ENCODE data around the gene ETV7. TPM values are rescaled to one million over a fixed set of nuclear protein-coding genes. Genes with fewer than 3 reads are reported as not detected.

ETV7 gene
- total and polyA plus RNA-seq, 2 donors (not counting 1 experiment from before 2014, with no cell fraction given): 0.96 to 2.0 TPM

DNA sequence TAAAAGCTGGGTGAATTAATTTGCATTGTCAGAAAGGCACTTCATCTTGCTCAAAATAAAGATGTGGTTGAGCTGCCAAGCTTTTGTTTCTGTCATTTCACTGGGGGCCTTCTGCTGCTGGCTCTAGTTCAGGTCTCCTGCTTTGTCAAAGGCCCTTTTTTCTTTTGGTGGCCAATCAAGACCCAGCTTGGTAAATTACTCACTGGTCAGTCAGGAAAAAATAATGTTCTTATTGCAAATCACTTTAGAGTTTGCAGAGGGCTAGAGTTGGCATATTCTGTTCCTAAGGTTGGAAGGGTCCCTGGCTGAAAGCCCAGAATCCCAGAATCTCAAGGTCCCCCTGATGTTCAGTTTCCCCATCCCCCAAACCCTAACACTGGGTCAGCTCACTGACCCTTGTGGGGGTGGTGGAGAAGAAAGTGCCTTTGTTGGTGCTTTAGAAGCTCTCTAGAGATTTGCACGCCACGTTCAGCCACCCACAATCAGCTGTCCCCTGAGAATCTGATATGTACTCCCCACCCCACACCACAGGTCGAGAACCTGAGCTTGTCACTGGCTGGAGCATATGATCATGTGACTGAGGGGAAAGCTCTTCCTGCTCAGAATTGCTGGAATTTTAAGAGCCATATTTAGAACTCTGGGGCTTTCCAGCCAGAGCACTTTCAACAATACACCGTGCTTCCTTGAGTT, 29.1 kb downstream of the ETV7 start:
- H2AFZ ChIP-seq (ENCODE audit: insufficient read depth, low read depth, low read length, poor library complexity, severe bottlenecking): peak overlapping the region; percentile 34
- H3K27ac ChIP-seq (ENCODE audit: low read length in 2 of 2): no peak overlapping the region

More for the DNA sequence above, 29.1 kb downstream of the ETV7 start:
- CTCF ChIA-PET: interaction anchor here (0.7 to 15.7 kb wide), 9 partner anchors 9 to 331 kb away, joined by 3 to 149 read pairs (median 8); partner anchors contain the start of gene MAPK14
- H3K27ac Mint-ChIP-seq: no peak overlapping the region
- peaks cover 16 to 22% of the 10 kb centered on the region in 2 donors for H3K4me1 ChIP-seq (ENCODE audit: control insufficient read depth in 2 of 2, insufficient read depth in 2 of 2, low read length in 2 of 2)
- no peaks in the 10 kb centered on the region for H3K27me3 ChIP-seq (replicated peaks in 1 of 4; ENCODE audit: control extremely low read depth in 1 of 4, control insufficient read depth in 3 of 4, insufficient read depth in 4 of 4, low read length in 3 of 4)
- peak overlapping the region; percentile 20 for H3K4me2 ChIP-seq (replicated peaks; ENCODE audit: low read depth, low read length, poor library complexity, severe bottlenecking)
- no peak overlapping the region for H3K4me3 Mint-ChIP-seq
- no peaks in the 10 kb centered on the region for H3K9me3 Mint-ChIP-seq (ENCODE audit: insufficient read depth)
- H3K79me2 ChIP-seq (ENCODE audit: control insufficient read depth, insufficient read depth, low read length): no peaks in the 10 kb centered on the region
- ATAC-seq (ENCODE audit: low read depth): peak; percentile 31
- POLR2A ChIA-PET: no interaction called here
- H3K4me1 Mint-ChIP-seq: peaks cover 22% of the 10 kb centered on the region
- no peaks in the 10 kb centered on the region for H3K36me3 ChIP-seq (replicated peaks in 1 of 2; ENCODE audit: control extremely low read depth in 1 of 2, control insufficient read depth in 1 of 2, extremely low read depth in 1 of 2, insufficient read depth in 2 of 2, low read length in 1 of 2)
- WGBS (ENCODE audit: insufficient coverage): 60% methylated on average over 1 of the region's 4 CpGs
- TF ChIP-seq EZH2 (IDR thresholded peaks at IDR 0.05; ENCODE audit: borderline replicate concordance, insufficient read depth, low read depth, low read length, poor library complexity, severe bottlenecking) (no peak), CTCF (IDR thresholded peaks at IDR 0.05) (no peak)
- no peak for DNase-seq
- intact Hi-C loops (cut with micrococcal nuclease): no loop called here
- H3K9me3 ChIP-seq (ENCODE audit: control extremely low read depth in 1 of 3, control insufficient read depth in 2 of 3, insufficient read depth in 1 of 3, low read length in 2 of 3): no peaks in the 10 kb centered on the region
- no peaks in the 10 kb centered on the region for H3K27me3 Mint-ChIP-seq
- H3K4me3 ChIP-seq (ENCODE audit: control extremely low read depth in 1 of 5, extremely low read depth in 1 of 5, insufficient read depth in 1 of 5, low read depth in 2 of 5, low read length in 4 of 5): no peak overlapping the region
- no peaks in the 10 kb centered on the region for H4K20me1 ChIP-seq (ENCODE audit: control insufficient read depth, insufficient read depth, low read length, poor library complexity, severe bottlenecking)
- H3K9ac ChIP-seq (ENCODE audit: low read length): peak overlapping the region; percentile 3

Measured in B cell (primary cell).